Measurements from ENCODE around the gene SPRYD3. TPM values are rescaled to one million over a fixed set of nuclear protein-coding genes. Genes with fewer than 3 reads are reported as not detected.

SPRYD3 gene
- 10 to 100 TPM; 28.5 to 88.1 (median 79.9) TPM for total RNA-seq
- polyA plus RNA-seq, result 10 to 100 TPM; 36.9 to 39.9 TPM
- long read RNA-seq, donor 1, transcript SPRYD3-201 (11 exons, 2,932 nt), result major isoform, 303 of 355 reads
- long read RNA-seq, donor 1, partial matches to known transcripts, result 22 of 355 reads
- long read RNA-seq, donor 1, other reads (novel, unspliced or antisense), result 30 of 355 reads
- long read RNA-seq, donor 2, transcript SPRYD3-201 (11 exons, 2,932 nt), result major isoform, 7 of 7 reads
- long read RNA-seq, donor 2, partial matches to known transcripts, result 0 of 7 reads
- long read RNA-seq, donor 2, other reads (novel, unspliced or antisense), result 0 of 7 reads
- long read RNA-seq, donor 3, transcript SPRYD3-201 (11 exons, 2,932 nt), result major isoform, 236 of 276 reads
- long read RNA-seq, donor 3, partial matches to known transcripts, result 12 of 276 reads
- long read RNA-seq, donor 3, other reads (novel, unspliced or antisense), result 28 of 276 reads

- TF ChIP-seq POLR2A (IDR thresholded peaks at IDR 0.05) (peak; percentile 86), EP300 (IDR thresholded peaks at IDR 0.05) (no peak)
- no peaks in the 10 kb centered on the region for H3K36me3 ChIP-seq
- peak within 1 kb of the TSS; percentile 56 to 96 for H3K27ac ChIP-seq
- no peaks in the 10 kb centered on the region for H3K9me3 ChIP-seq
- peak; percentile 95 to 99 (median 97) for DNase-seq
- H3K4me3 ChIP-seq, result peak within 1 kb of the TSS; percentile 81
- intact Hi-C loops (cut with DNase I), result no loop called here
- 1% methylated on average over 66 to 67 of the region's 67 CpGs for WGBS, 3 donors
- H3K4me1 ChIP-seq (ENCODE audit: insufficient read depth), result peaks cover 12% of the 10 kb centered on the region
- no peaks in the 10 kb centered on the region for H3K27me3 ChIP-seq
Measured at GRCh38 chr12:53079226-53080117, at the start of gene SPRYD3. TSS of gene SPRYD3 (minus strand) at chr12:53079390. CDS start at chr12:53079333, 57 bp downstream.

- TF ChIP-seq EP300 (IDR thresholded peaks at IDR 0.05) (no peak), POLR2A (IDR thresholded peaks at IDR 0.05) (no peak), CTCF (IDR thresholded peaks at IDR 0.05) (no peak)
- no peaks in the 10 kb centered on the region for H3K4me1 ChIP-seq (ENCODE audit: insufficient read depth)
- H3K36me3 ChIP-seq, result no peaks in the 10 kb centered on the region
- no peak for DNase-seq
- H3K4me3 ChIP-seq, result no peak overlapping the region
- no peak overlapping the region for H3K27ac ChIP-seq
- intact Hi-C loops (cut with DNase I), result no loop called here
- no peaks in the 10 kb centered on the region for H3K27me3 ChIP-seq
- 72 to 78% (median 77%) methylated on average over 1 of the region's 1 CpG for WGBS, 3 donors
- H3K9me3 ChIP-seq, result no peaks in the 10 kb centered on the region
Measured at GRCh38 chr12:53127169-53127568, 48.0 kb upstream of the SPRYD3 start.

GRCh38 chr12:53124352-53124723, 45.1 kb upstream of the SPRYD3 start:
- H3K4me3 ChIP-seq, result no peak overlapping the region
- no peak for DNase-seq
- no peaks in the 10 kb centered on the region for H3K27me3 ChIP-seq
- no peaks in the 10 kb centered on the region for H3K4me1 ChIP-seq (ENCODE audit: insufficient read depth)
- intact Hi-C loops (cut with DNase I), result no loop called here
- H3K36me3 ChIP-seq, result no peaks in the 10 kb centered on the region
- no peaks in the 10 kb centered on the region for H3K9me3 ChIP-seq
- TF ChIP-seq EP300 (IDR thresholded peaks at IDR 0.05), result no peak
- no peak for TF ChIP-seq POLR2A (IDR thresholded peaks at IDR 0.05)
- no peak for TF ChIP-seq CTCF (IDR thresholded peaks at IDR 0.05)
- no peak overlapping the region for H3K27ac ChIP-seq

- Histone ChIP-seq H3K9me3 (no peaks in the 10 kb centered on the region), H3K27me3 (no peaks in the 10 kb centered on the region), H3K4me3 (no peak overlapping the region), H3K36me3 (no peaks in the 10 kb centered on the region), H3K27ac (no peak overlapping the region), H3K4me1 (ENCODE audit: insufficient read depth) (no peaks in the 10 kb centered on the region)
- 91 to 93% (median 93%) methylated on average over 16 of the region's 16 CpGs for WGBS, 3 donors
- intact Hi-C loops (cut with DNase I), result no loop called here
- DNase-seq, result no peak
- TF ChIP-seq POLR2A (IDR thresholded peaks at IDR 0.05) (no peak), EP300 (IDR thresholded peaks at IDR 0.05) (no peak), CTCF (IDR thresholded peaks at IDR 0.05) (no peak)
Measured at GRCh38 chr12:53123578-53124351, 44.6 kb upstream of the SPRYD3 start.

All from ovary (tissue), 10 donors.